ENCODE measurements around the gene TSR1. TPM values are rescaled to one million over a fixed set of nuclear protein-coding genes. Genes with fewer than 3 reads are reported as not detected.

Gene TSR1
- total RNA-seq, 1 experiment from 2014 or later = 74.3 TPM

GRCh38 chr17:2337544-2338314 is 1.5 kb upstream of the TSR1 start:
- ChIA-PET POLR2A (interaction anchor here (1.1 to 3.1 kb wide), 5 partner anchors 9 to 62 kb away, joined by 6 to 38 read pairs (median 6); partner anchors contain the start of genes SMG6 and SRR), CTCF (interaction anchor here (1.0 to 5.0 kb wide), 12 partner anchors 10 to 283 kb away, joined by 3 to 119 read pairs (median 15); partner anchors contain the start of genes HIC1, SMG6 and SRR)
- H3K27me3 Mint-ChIP-seq (ENCODE audit: low read depth) = no peaks in the 10 kb centered on the region
- no peaks in the 10 kb centered on the region for H3K9me3 Mint-ChIP-seq
- H3K36me3 Mint-ChIP-seq = peaks cover 9% of the 10 kb centered on the region
- H3K27ac Mint-ChIP-seq = no peak overlapping the region
- peak; percentile 61; the same call in 1 of the 2 replicates for TF ChIP-seq E2F5 (CRISPR knock-in tag; IDR thresholded peaks at IDR 0.05)
- TF ChIP-seq, protein P1, sequence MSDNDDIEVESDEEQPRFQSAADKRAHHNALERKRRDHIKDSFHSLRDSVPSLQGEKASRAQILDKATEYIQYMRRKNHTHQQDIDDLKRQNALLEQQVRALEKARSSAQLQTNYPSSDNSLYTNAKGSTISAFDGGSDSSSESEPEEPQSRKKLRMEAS (CRISPR knock-in tag; IDR thresholded peaks at IDR 0.05) = peak; percentile 31; the same call in 1 of the 2 replicates
- TF ChIP-seq, protein P2, sequence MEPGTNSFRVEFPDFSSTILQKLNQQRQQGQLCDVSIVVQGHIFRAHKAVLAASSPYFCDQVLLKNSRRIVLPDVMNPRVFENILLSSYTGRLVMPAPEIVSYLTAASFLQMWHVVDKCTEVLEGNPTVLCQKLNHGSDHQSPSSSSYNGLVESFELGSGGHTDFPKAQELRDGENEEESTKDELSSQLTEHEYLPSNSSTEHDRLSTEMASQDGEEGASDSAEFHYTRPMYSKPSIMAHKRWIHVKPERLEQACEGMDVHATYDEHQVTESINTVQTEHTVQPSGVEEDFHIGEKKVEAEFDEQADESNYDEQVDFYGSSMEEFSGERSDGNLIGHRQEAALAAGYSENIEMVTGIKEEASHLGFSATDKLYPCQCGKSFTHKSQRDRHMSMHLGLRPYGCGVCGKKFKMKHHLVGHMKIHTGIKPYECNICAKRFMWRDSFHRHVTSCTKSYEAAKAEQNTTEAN (CRISPR knock-in tag; IDR thresholded peaks at IDR 0.05) = no peak
- 0 out of 2 replicates have a peak, but pooled peaks have one; percentile 30 for TF ChIP-seq ZNF263 (CRISPR knock-in tag; IDR thresholded peaks at IDR 0.05; ENCODE audit: low read depth)
- no peak for TF ChIP-seq CBFB (CRISPR knock-in tag; IDR thresholded peaks at IDR 0.05; ENCODE audit: low read depth)
- TF ChIP-seq GABPB1 (CRISPR knock-in tag; IDR thresholded peaks at IDR 0.05) = 0 out of 2 replicates have a peak, but pooled peaks have one; percentile 11
- peak; percentile 97 for TF ChIP-seq ZNF423 (CRISPR knock-in tag; IDR thresholded peaks at IDR 0.05)
- ATAC-seq (peak; percentile 27), DNase-seq (ENCODE audit: low spot score) (peak; percentile 63)
- H3K4me3 Mint-ChIP-seq = peak overlapping the region; percentile 77
- peaks cover 4% of the 10 kb centered on the region for H3K4me1 Mint-ChIP-seq

DNA sequence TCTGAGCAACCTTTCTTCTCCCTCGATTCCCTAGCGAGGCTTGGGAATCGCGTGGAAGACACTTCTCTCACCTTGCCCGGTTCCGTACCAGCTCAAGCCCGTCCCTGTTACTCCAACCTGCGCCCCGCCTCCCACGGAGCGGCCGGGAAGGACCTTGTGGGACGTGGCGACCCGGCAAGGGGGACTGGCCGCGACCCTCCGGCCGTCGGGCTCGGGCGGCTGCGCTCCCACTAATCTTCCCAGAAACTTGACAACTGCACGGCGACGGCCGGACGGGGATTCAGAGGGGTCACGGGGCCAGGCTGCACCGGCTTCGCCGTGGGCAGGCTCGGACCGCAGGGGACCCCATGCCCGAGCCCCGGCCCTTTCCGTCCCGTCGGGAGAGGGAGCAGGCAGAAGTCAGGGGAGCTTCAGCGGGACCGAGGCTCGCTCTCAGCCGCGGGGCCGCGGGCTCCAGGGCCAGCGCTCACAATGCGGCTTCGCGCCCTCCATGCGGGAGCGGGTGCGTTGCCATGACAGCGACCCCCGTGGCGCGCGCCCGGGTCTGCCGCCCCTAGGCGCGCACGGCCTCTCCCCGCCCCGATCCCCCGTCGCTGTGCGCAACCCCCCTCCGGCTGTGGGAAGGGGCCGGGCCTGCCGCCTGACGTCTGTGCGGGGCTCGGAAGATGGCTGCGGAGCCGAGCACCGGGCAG is 741 bp upstream of the TSR1 start, which contains the start of gene SGSM2:
TSS of gene SGSM2 (plus strand) at position 650 of the 692 bp plus-strand sequence. CDS start 188 bp downstream, outside the sequence.
- ChIA-PET CTCF (interaction anchor here (0.5 to 5.0 kb wide), 14 partner anchors 11 to 282 kb away, joined by 3 to 119 read pairs (median 10); partner anchors contain the start of genes HIC1, SMG6 and SRR), POLR2A (interaction anchor here (0.8 to 3.1 kb wide), 9 partner anchors 10 to 620 kb away, joined by 3 to 38 read pairs (median 6); partner anchors contain the start of genes SMG6 and SRR)
- Mint-ChIP-seq H3K9me3 (no peaks in the 10 kb centered on the region), H3K4me3 (peak within 1 kb of the TSS; percentile 77), H3K36me3 (peaks cover 5% of the 10 kb centered on the region), H3K4me1 (peaks cover 4% of the 10 kb centered on the region), H3K27me3 (ENCODE audit: low read depth) (no peaks in the 10 kb centered on the region), H3K27ac (peak within 1 kb of the TSS; percentile 99)
- DNase-seq (ENCODE audit: low spot score) (peak; percentile 49), ATAC-seq (peak; percentile 13)
- TF ChIP-seq ATF1 (CRISPR knock-in tag; IDR thresholded peaks at IDR 0.05) = no peak
- TF ChIP-seq RORB (CRISPR knock-in tag; IDR thresholded peaks at IDR 0.05) = no peak
- no peak for TF ChIP-seq OVOL2 (CRISPR knock-in tag; IDR thresholded peaks at IDR 0.05; ENCODE audit: borderline replicate concordance)
- no peak for TF ChIP-seq TEAD4 (CRISPR knock-in tag; IDR thresholded peaks at IDR 0.05)
- TF ChIP-seq FOXK1 (CRISPR knock-in tag; IDR thresholded peaks at IDR 0.05) = peak; percentile 15; the same call in 1 of the 2 replicates
- no peak for TF ChIP-seq ZNF532 (CRISPR knock-in tag; IDR thresholded peaks at IDR 0.05; ENCODE audit: borderline replicate concordance)
- TF ChIP-seq CDX4 (CRISPR knock-in tag; IDR thresholded peaks at IDR 0.05; ENCODE audit: borderline replicate concordance) = no peak
- TF ChIP-seq CREB1 (CRISPR knock-in tag; IDR thresholded peaks at IDR 0.05) = no peak
- no peak for TF ChIP-seq ZNF219 (CRISPR knock-in tag; IDR thresholded peaks at IDR 0.05; ENCODE audit: borderline replicate concordance)
- TF ChIP-seq ZBTB21 (CRISPR knock-in tag; IDR thresholded peaks at IDR 0.05; ENCODE audit: borderline replicate concordance) = no peak
- TF ChIP-seq, protein P3, sequence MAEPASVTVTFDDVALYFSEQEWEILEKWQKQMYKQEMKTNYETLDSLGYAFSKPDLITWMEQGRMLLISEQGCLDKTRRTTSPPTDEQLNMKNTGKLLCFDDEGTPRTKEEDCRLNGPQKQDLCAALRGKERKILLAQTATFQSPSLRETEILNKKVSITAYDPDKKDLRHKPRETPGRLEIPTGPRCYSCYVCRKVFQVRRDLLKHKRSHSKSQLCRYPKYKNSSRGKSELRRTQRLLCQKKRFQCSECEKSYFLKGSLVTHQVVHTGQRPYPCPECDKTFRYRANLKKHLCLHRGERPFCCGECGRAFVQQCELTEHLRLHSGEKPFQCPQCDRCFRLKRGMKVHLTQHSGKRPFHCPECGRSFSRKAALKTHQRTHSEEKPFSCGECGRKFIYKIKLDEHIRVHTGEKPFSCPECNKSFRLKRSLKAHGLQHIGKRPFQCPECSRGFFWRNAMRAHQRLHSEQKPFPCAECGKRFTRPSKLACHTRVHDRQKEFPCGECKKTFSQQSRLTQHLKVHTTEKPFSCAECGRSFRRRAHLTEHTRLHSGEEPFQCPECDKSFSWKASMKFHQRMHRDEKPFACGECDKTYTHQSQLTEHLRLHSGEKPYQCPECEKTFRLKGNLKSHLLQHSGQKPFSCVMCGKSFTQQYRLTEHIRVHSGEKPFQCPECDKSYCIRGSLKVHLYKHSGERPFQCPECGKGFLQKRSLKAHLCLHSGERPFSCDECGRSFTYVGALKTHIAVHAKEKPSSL (CRISPR knock-in tag; conservative IDR thresholded peaks at IDR 0.05) = no peak
- TF ChIP-seq, protein P4, sequence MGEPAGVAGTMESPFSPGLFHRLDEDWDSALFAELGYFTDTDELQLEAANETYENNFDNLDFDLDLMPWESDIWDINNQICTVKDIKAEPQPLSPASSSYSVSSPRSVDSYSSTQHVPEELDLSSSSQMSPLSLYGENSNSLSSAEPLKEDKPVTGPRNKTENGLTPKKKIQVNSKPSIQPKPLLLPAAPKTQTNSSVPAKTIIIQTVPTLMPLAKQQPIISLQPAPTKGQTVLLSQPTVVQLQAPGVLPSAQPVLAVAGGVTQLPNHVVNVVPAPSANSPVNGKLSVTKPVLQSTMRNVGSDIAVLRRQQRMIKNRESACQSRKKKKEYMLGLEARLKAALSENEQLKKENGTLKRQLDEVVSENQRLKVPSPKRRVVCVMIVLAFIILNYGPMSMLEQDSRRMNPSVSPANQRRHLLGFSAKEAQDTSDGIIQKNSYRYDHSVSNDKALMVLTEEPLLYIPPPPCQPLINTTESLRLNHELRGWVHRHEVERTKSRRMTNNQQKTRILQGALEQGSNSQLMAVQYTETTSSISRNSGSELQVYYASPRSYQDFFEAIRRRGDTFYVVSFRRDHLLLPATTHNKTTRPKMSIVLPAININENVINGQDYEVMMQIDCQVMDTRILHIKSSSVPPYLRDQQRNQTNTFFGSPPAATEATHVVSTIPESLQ (CRISPR knock-in tag; IDR thresholded peaks at IDR 0.05) = no peak
- TF ChIP-seq NR3C1 (CRISPR knock-in tag; conservative IDR thresholded peaks at IDR 0.05; ENCODE audit: low read depth) = no peak
